ENCODE results near the gene CAPZB.

CAPZB gene

DNA sequence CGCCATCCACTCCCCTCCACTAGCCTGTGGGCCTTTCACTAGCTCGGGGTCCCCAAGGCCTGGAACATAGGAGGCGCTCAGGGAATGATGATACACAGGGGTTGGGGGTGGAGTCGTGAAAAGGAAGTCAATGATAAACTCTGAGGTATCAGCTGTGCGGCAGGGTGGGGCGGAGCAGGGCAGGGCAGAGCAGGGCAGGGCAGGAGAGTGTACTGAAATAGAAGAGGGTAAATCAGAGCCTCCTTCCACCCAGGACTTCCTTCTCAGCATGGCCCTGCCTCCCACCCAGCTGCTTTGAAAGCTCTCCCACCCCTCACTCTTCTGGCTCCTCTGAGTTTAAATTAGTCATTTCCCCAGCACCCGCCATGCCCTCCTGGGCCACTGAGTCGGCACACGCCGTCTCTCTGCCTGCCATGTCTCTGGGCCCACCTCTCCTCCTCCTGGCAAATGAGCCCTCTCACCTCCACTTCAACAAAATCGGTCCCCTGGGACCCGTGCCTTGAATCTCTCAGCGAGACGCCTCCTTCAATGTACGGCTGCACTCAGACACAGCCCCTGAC is 16.9 kb downstream of the CAPZB start:
- peak; percentile 68 for DNase-seq
- peak; percentile 83 for ATAC-seq

DNA sequence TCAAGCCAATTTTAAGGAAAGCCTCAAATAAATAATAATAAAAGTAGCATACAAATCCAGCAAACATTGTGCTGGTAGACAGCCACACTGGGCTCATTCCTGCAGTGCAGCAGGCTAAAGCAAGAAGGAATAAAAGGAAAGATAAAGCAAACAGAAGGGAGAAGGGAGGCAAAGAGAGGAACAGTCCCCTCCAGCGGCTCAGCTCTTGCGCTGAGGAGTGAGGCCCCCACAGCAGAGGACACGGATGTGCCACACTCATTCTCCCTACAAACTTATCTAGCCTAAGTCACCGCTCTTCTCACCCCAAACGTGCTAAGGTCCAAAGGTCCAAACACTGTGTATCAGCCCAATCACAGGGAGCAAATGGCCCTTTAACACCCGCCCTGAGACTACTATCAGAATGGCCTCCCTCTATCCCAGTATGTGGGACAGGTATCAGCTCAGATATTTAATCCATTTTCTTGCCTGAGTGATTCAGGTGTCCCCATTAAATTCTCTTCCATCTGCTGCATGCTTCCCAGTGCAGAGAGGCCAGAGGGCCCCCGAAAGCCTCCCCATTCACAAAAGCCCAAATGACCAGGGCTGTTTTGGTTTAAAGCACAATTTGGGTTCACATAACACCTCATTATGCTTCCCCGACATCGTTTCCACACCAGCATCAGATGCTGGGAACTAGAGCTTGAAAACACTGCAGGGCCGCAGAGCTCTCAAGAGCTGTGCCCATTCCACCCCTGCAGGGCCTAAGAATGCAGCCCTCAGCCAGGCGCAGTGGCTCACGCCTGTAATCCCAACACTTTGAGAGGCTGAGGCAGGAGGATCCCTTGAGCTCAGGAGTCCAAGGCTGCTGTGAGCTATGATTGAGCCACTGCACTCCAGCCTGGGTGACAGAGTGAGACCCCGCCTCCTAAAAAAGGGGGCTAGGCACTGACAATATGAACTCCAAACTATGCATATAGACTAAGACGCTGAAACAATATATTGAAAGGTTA is 17.8 kb downstream of the CAPZB start:
- ATAC-seq = no peak

DNA sequence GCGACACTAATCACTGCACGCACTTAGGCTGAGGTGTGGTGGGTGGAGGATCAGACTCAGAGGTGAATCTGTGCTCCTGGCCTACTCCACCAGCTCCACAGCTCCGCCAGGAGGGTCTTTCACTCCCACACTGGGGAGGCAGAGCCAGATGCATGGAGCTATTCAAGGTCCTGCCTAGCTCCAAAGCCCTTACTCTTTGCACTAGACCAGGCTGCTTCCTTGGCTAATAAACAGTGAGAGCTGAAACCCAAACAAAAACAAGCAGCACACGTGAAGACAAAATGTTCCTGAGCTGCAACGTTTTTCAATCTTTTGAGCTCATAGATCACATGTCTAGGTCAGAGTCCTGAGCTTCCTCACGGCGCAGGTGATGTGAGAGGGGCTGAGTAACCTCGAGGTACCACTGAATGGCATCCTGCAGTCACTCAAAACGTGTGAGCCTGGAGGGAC is 19.2 kb downstream of the CAPZB start:
- ATAC-seq (no peak), DNase-seq (no peak)

More for the DNA sequence above, 17.8 kb downstream of the CAPZB start:
- DNase-seq = no peak

DNA sequence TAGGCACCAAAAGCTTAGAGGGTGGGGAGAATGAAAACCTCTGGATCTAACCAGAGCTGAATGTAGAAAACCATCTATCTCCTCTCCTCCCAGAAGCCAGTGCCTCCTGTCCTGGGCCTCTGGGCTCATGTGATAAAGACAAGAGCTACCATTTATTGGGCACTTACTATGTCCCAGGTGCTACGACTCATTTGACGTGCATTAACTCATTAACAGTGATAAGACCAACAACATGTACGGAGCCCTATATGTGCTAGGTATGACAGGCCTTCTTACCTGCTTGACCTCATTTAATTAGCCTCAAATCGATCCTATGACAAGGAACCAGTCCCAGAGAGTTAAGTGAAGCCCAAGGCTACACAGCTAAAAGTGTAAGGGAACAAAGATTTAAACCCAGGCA is 19.7 kb downstream of the CAPZB start:
- no peak for DNase-seq
- ATAC-seq = no peak

DNA sequence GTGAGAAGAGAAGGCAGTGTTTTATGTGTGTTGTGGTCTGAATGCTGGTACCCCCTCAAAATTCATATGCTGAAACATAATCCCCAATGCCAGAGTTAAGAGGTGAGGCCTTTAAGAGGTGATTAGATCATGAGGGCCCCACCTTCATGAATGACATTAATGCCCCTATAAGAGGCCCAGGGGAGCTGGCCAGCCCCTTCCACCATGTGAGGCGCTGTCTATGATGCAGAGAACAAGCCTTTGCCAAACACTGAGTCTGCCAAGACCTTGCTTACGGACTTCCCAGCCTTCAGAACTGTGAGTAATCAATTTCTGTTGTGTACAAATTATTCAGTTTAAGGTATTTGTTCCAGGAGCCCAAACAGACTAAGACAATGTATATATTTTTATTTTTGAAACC is 20.2 kb downstream of the CAPZB start:
- DNase-seq (no peak), ATAC-seq (no peak)

DNA sequence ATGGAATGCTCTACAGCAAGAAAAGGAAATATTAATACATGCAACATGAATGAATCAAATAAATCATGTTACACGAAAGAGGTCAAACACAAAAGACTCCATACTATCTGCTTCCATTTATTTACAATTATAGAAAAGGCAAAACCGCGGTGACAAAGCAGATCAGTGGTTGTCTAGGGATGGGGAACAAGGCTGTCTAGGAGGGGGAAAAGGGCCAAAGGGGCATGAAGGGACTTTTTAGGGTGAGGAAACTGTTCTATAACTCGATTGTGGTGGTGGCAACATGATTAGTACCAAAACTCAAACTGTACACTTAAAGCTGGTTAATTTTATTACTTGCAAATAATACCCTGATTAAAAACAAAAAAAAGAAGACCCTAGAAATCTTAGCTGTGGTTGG is 20.6 kb downstream of the CAPZB start:
- ATAC-seq = no peak
- no peak for DNase-seq

DNA sequence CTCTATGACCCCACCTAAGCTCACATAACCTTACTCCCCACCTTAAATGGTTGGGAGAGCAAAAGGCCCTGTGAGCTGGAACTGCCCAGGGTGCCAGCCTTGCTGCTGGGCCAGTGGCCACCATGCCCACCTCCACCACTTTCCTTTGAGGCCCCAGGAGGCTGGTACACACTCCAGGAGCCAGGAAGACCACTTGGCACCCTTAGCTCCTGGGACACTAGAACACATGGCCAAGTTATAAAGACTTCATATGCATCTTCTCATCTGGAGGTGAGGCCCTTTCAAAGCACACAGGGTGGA is 21.9 kb downstream of the CAPZB start:
- DNase-seq = no peak
- no peak for ATAC-seq

DNA sequence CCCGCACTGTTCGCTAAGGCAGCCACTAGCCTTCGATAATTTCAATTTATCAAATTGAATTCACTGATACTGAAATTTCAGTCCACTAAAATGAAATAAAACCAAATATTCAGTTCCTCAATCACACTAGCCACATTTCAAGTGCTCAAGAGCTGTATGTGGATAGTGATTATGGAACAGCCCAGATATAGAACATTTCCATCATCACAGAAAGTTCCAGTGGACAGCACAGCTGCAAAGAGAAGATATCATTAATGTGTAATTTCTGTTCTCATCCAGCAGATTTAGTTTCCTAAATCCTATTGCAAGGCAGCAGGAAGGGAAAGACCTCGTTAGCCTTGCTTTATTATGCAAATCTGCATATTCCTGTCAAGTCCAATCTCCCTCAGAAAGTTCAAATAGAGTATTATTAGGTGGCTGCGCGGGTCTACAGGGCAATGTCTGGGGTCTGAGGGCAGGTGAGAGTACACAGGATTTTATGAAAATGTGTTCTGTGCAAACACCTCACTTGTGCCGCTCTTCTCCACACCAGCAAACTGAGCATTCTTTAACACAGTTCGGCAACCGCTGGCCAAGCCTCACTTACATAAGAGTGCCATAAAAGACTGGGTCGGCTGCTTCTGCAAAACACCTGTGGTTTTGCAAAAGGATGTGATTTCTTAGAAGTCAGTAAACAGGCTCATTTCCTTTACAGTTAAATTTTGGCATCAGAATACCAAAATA is 22.4 kb downstream of the CAPZB start:
- no peak for DNase-seq
- ATAC-seq = no peak

DNA sequence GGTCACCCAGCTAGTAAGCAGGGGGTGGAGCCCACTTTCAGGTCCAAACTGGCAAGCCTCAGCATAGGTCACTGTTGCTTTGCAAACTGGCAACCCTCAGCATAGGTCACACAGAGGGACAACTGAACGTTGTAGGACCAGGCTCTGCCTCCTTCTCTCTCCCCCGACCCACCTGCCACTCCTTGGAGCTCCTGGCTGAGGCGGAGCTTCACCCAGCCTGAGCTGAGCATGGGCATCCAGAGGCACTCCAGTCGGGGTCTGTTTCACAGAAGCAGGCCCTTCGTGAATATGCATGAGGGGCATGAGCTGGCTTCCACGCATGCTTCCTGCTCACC is 24.2 kb downstream of the CAPZB start:
- ATAC-seq (peak; percentile 6), DNase-seq (no peak)

DNA sequence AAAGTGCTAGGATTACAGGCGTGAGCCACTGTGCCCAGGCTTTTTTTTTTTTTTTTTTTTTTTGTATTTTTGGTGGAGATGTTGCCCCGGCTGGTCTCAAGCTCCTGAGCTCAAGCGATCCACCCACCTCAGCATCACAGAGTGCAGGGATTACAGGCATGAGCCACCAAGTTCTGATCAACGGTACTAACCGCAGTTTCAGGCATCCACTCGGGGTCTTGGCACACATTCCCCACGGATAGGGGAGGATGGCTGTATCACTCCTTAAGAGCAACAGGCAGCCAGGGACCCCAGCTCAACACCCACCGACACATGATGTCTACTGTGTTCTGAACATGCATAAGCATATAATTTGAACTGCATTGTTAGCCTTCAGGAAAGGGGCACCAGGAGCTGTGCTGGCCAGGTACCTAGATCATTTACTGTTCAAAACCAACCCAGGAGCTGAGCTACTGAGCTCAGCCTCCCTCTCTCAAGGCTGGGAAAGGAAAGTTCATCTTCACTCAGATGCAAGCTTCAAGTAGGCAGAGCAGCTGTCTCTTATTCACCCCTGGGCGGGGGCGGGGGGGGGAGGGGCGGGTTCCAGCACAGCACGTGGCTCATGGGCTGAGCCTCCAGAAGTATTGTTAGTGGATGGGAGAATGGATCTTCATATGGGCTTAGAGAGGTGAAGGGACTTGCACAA is 24.7 kb downstream of the CAPZB start:
- ATAC-seq = peak; percentile 44
- no peak for DNase-seq

DNA sequence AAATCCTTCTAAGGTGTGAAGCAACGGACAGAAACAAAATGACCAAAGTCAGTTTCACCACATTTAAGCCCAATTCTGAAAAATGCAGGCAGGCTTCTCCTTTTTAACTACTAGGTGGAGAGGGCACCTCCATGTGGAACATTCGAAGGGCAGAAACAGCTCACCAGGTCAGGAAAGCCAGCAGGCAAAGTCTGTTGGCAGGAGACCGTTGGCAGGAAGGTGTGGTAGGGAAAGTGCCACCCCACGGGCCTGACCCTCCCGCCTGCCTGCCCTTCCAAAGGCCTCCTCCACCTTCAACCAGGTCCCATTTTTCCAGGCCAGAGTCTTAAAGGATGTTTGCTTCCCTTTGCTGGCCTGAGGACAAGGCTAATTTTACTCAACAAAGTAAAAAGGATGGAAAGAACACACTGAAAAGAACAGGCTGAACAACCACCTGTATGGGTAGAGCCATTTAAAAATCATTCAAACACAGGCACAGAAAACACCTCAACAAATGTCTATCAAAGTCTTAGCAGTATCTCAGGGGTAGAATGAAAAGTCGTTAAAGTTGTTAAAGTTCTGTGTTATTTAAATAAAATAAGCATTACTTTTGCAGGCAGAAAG is 26.4 kb downstream of the CAPZB start:
- DNase-seq = no peak
- no peak for ATAC-seq

DNA sequence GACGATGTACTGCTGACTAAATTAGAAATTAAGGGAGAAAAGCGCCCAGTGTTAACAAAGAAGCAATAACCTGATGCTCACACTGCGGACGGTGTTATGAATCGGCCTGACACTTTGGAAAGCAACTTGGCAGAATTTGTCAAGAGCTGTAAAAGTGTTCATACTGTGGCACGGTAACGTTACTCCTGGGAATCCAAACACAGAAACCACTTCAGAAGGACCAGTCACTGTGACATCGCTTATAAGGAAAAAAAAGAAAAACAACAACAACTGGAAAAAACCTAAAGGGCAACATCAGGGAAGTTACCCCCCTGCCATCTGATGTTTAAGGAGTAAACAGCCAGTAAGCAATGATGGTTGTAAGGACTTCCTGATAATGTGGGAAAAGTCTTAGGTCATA is 27.7 kb downstream of the CAPZB start:
- DNase-seq (no peak), ATAC-seq (no peak)

DNA sequence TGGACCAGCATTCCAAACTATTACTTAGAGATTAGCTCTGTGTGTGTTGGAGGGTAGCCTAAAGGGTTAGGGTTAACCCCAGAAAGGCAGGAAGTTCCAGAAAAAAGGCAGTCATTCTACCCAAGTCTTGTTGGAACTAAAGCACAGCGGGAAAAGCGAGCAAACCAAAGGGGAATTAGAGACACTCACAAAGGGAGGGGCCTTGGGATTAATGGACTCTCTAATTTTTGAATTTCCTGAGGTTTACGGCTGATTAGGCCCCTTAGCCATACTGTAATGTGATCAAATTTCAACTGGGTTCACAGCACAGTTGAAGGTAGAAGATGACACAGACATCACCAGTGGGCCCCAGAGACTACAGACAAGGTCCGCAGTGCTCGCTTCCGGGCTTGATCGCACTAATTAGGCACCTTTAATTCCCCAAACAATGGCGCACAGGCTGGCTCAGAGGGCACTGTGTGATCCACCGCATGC is 28.3 kb downstream of the CAPZB start:
- DNase-seq (no peak), ATAC-seq (no peak)

DNA sequence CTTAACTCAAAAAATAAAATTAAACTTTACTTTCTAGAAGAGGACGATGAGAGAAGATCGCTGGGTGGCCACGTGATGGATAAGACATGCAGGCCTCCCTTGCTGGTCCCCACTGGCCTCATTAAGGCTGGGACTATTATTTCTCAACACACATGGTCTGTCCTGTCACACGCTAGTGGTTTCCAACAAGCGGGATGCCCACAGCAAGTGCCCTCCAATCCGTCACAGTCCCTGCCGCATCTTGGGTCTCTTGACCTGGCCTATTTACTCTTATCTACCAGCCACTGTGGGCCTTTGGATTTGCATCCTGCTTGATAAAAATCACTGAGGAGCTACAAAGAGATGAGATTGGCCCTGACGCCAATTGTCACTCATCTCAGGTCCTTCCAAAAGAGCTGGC is 30.0 kb downstream of the CAPZB start:
- ATAC-seq = no peak

DNA sequence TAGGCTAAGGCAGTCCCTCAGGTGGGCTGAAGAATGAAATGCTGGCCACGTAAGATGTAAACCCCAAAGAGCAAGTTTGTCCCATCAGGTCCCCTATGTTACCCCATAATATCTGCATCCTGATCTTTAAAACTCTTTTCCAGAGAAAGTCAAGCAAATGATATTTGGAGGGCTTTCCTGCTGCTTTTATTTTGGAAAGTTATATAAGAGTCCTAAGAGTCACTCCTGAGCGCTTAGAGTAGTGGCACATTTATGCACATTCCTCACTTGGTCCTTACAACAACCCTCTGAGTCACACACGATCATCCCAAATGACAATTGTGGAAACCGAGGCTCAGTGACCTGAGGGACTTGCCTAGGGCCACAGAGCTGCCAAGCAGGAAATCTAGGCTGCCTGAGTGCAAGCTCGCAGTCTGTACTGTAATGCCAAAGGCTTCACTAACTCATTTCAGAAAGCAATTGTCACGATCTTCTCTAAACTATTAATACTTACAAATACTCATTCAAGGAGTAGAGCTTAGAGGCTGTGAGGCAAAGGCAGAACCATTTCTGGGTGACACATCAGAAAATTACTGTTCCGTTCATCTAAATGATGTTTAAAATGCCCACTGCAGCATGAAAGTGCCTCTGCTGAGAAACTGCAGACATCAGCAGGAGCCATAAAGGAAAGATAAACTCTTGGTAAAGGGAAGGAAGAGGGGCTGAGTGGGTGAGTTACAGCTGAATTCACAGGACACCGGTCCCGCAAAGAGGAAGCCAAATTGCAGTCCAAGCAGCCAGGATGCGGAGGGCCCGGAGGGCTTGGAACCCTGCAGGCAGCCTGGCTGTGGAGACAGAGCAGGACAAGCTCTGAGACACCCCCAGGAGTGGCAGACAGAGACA is 30.8 kb downstream of the CAPZB start:
- ATAC-seq (peak; percentile 49), DNase-seq (no peak)

More for the DNA sequence above, 30.0 kb downstream of the CAPZB start:
- no peak for DNase-seq

DNA sequence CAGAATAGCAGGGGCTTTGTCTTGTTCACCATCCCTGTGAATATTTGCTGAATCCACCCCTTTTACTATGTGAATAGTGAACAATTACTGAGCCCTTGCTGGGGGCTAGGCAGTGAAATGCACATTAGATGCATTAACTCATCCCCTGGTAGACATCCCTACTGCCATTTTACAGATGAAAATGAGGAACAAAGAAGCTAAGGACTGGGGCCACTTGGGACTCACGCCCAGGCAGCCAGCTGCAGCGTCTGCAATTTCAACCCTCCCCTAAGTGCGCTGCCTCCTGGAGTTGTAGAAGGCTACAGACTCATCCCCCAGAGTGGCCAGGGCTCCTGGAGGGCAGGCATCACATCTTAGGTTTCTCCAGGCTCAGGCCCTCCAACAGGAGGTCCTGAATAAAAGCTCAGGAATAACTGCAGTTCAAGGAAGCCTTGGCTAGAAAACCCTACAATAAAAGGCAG is 31.6 kb downstream of the CAPZB start:
- DNase-seq = no peak
- no peak for ATAC-seq

DNA sequence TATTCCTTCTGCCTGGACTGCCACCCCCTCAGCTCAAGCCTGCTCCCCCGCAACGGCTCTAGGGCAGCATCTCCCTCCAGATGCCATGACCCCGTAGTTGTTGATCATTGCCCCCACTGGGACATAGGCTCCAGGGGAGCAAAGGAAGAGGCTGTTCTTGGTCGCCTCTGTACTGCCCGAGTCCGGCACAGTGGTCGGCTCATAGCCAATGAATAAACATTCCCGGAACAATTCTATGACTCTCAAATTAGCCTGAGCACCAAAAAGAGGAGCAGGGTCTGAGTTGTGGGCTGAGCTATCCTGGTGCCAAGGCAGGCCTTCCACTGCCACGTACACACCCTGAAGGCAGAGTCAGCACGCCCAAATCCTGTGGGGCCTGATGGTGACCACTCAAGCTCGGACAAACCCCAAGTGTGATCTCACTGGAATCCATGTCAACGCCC is 33.1 kb downstream of the CAPZB start:
- ATAC-seq = no peak
- DNase-seq = no peak

DNA sequence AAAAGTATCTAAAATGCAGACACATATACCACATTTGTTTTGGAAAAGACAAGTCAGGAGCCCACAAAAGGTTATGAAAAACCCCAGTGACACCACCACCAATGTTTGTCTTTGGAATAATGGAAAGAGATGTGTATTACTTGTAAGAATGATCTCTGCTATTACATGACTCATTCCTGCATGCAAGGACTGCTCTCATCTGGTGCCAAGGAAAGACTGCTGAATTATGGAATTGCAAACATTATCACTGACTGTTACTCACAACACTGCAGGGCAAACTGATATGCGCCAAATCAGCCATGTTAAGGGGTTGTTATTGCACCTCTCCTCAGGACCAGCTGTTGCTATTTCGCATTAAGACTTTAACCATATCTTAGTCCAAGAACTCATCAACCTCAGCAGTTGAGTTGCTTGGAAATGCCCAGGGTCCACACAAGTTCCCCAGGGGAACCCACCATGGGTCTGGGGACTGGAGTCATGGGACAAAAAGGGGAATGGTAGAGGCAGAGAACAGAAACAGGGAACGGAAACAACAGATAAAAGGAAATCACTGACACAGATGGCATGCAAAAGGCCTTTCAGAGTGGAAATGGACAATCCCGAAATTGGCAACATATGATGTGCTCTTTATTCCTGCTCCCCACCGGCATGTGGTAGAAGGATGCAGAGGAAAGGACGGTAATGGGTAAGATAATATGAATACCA is 34.4 kb downstream of the CAPZB start:
- ATAC-seq (peak; percentile 47), DNase-seq (no peak)

DNA sequence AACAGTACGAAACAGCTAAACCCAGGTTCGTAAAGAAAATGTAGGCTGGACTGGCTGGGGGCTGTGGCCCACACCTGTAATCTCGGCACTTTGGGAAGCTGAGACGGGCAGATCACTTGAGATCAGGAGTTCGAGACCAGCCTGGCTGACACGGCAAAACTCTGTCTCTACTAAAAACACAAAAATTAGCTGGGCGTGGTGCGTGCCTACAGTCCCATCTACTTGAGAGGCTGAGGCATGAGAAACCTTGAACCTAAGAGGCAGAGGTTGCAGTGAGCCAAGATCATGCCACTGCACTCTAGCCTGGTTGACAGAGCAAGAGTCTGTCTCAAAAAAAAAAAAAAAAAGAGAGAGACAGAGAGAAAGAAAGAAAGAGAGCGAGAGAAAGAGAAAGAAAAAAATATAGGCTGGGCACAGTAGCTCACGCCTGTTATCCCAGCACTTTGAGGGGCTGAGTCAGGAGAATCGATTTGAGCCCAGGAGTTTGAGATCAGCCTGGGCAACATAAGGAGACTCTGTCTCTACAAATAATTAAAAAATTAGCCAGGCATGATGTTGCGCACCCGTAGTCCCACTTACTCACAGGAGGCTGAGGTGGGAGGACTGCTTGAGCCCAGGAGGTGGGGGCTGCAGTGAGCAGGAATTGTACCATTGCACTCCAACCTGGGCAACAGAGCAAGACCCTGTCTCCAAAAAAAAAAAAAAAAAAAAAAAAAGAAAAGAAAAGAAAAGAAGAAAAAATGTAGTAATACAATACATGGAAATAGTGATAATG is 35.7 kb downstream of the CAPZB start:
- DNase-seq = no peak
- no peak for ATAC-seq
